ENCODE measurements around the gene PHLPP1. TPM values are rescaled to one million over a fixed set of nuclear protein-coding genes. Genes with fewer than 3 reads are reported as not detected.

PHLPP1 gene
- total RNA-seq, 2 donors from 2014 or later: 4.6 to 5.9 TPM

DNA sequence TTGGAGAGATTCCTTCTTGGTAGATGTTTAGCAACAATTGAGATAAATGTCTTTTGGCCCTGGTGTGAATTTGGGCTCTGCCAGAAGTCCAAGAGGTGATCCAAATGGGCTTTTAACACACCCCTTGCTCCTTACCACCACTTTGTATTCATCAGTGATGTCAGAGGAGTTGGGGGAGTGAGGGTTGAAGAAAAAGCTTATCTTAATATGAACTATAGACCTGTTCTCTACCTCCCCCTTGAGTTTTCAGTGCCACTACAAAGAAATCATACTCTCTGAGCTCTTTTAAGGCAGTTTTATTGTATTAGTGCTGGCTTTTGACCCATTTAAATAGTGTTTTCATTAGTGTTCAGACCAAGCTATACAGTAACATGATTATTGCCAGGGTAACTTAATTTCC lies 229.1 kb downstream of the PHLPP1 start:
- Histone ChIP-seq H3K27me3 (no peaks in the 10 kb centered on the region), H3K27ac (no peak overlapping the region), H3K4me3 (no peak overlapping the region), H3K4me1 (peaks cover 0 to 5% of the 10 kb centered on the region in 2 donors), H3K9me3 (no peaks in the 10 kb centered on the region), H3K36me3 (no peaks in the 10 kb centered on the region)
- TF ChIP-seq, protein P1, sequence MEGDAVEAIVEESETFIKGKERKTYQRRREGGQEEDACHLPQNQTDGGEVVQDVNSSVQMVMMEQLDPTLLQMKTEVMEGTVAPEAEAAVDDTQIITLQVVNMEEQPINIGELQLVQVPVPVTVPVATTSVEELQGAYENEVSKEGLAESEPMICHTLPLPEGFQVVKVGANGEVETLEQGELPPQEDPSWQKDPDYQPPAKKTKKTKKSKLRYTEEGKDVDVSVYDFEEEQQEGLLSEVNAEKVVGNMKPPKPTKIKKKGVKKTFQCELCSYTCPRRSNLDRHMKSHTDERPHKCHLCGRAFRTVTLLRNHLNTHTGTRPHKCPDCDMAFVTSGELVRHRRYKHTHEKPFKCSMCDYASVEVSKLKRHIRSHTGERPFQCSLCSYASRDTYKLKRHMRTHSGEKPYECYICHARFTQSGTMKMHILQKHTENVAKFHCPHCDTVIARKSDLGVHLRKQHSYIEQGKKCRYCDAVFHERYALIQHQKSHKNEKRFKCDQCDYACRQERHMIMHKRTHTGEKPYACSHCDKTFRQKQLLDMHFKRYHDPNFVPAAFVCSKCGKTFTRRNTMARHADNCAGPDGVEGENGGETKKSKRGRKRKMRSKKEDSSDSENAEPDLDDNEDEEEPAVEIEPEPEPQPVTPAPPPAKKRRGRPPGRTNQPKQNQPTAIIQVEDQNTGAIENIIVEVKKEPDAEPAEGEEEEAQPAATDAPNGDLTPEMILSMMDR (IDR thresholded peaks at IDR 0.05): no peak
- DNase-seq (ENCODE audit: low spot score): no peak

DNA sequence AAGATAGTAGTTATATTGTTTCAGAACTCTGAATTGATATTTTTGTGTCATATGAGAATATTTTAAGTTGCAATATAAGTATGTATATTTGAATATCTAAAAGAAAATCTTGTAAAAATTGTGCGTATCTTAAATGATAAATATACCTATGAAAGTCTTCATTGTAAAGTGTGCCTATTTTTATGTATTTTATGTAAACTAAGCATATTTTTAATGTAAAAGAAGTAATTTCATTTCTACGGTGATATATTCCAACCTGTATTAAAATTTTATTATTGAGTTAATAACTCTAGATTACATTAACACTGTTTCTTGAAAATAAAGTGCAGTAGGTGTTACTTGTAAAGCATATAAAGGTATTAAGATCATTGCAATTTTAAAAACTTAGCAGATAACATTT lies 233.4 kb downstream of the PHLPP1 start:
- H3K4me1 ChIP-seq: no peaks in the 10 kb centered on the region

DNA sequence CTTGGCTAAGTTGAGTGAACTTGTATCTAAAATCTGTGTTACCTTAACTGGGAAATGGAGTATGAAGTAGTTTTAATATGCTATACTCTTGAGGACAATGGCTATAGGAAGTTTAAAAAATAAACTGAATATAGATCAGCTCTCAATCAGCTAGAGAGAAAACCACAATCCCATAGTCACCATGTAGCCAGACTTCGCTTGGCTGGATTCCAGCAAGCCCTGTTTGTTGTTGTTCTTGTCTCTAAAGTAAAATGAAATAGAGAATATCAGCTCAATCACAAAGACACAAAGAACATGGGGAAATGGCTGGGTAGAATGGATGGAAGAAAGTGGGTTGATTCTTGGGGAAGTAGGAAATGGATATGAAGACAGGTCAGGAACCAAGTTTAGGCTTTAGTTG lies 234.9 kb downstream of the PHLPP1 start:
- Histone ChIP-seq H3K4me1 (no peaks in the 10 kb centered on the region), H3K9me3 (no peaks in the 10 kb centered on the region), H3K27ac (no peak overlapping the region), H3K36me3 (no peaks in the 10 kb centered on the region), H3K4me3 (no peak overlapping the region), H3K27me3 (no peaks in the 10 kb centered on the region)
- TF ChIP-seq, protein P1 (IDR thresholded peaks at IDR 0.05): no peak
- DNase-seq (ENCODE audit: low spot score): no peak

More for the DNA sequence above, 233.4 kb downstream of the PHLPP1 start:
- Histone ChIP-seq H3K36me3 (no peaks in the 10 kb centered on the region), H3K27me3 (no peaks in the 10 kb centered on the region), H3K27ac (no peak overlapping the region), H3K4me3 (no peak overlapping the region), H3K9me3 (no peaks in the 10 kb centered on the region)
- DNase-seq (ENCODE audit: low spot score): no peak
- TF ChIP-seq, protein P1 (IDR thresholded peaks at IDR 0.05): no peak

DNA sequence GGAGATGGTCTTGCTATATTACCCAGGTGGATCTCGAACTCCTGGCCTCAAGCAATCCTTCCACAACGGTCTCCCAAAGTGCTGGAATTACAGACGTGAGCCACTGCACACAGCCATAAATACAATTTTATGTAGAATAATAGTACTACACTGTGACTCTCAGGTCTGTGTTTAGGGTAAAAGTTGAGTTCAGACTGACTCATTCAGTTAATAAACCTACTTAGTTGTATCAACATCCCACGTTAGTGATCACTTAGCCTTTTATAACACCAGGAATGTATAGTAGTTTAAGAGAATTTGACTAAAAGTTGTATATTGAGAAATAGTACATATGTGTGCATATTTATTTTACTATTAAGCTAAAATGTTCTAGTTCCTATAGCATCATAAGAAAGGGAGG lies 237.5 kb downstream of the PHLPP1 start:
- H3K27ac ChIP-seq: no peak overlapping the region
- no peaks in the 10 kb centered on the region for H3K36me3 ChIP-seq
- H3K4me1 ChIP-seq: no peaks in the 10 kb centered on the region
- no peaks in the 10 kb centered on the region for H3K27me3 ChIP-seq
- TF ChIP-seq, protein P1 (IDR thresholded peaks at IDR 0.05): no peak
- H3K9me3 ChIP-seq: no peaks in the 10 kb centered on the region
- no peak overlapping the region for H3K4me3 ChIP-seq
- no peak for DNase-seq (ENCODE audit: low spot score)

DNA sequence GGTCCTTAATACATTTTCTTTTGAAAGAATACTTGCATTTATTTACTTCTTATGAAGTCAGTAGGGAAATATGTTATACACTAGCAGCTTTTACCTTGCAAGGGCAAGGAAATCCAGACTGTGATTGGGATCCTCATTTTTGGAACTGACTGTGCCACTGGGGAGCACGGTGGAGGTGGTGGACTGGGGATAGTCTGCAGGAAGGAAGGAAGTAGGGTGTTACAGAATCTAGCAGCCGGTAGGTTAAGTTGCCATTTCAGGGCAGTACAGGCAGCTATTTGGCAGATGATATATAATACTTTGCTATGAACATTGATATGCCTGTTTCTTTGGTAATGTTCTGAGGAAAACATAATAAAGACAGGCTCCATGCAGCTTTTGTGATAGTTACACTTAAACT lies 238.3 kb downstream of the PHLPP1 start:
- H3K9me3 ChIP-seq: no peaks in the 10 kb centered on the region
- H3K4me3 ChIP-seq: no peak overlapping the region
- H3K27me3 ChIP-seq: no peaks in the 10 kb centered on the region
- H3K36me3 ChIP-seq: no peaks in the 10 kb centered on the region
- H3K4me1 ChIP-seq: no peaks in the 10 kb centered on the region
- TF ChIP-seq, protein P1 (IDR thresholded peaks at IDR 0.05): no peak
- DNase-seq (ENCODE audit: low spot score): no peak
- no peak overlapping the region for H3K27ac ChIP-seq

DNA sequence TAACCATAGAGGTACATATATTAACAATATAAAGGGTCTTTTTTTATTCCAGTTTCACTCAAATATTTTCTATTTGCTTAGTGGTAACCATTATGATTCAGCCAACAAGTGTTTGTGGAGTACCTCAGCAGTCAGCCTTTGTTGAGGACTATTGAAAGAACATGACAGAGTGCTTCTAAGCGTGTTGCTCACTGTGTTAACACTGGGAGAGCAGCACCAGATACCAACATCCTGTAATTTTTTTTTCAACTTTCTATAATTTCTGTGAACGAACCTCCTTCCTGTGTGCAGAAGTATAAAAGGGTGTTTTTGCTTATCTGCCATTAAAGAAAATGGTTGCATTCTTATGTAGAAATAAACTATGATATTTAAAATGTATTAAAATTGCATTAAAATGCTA lies 239.0 kb downstream of the PHLPP1 start:
- Histone ChIP-seq H3K27me3 (no peaks in the 10 kb centered on the region), H3K27ac (no peak overlapping the region), H3K4me3 (no peak overlapping the region), H3K4me1 (no peaks in the 10 kb centered on the region), H3K36me3 (no peaks in the 10 kb centered on the region), H3K9me3 (no peaks in the 10 kb centered on the region)
- no peak for DNase-seq (ENCODE audit: low spot score)
- TF ChIP-seq, protein P1 (IDR thresholded peaks at IDR 0.05): no peak

All from right atrium auricular region (tissue), 2 donors.